Stimulated activated CD8-positive, alpha-beta memory T cell treated with anti-CD3 and anti-CD28 coated beads, Interleukin-15, amount 100 ng/mL, for 48 hours (primary cell): Measurements from ENCODE around the gene DTNBP1.

Experiments
- DNase-seq, 2 donors: peaks; one replicate each; pipeline ENCODE4 v3.0.0-alpha.2; 2020; ENCODE audit warnings: low read depth in 2 of 2

Gene DTNBP1

DNA sequence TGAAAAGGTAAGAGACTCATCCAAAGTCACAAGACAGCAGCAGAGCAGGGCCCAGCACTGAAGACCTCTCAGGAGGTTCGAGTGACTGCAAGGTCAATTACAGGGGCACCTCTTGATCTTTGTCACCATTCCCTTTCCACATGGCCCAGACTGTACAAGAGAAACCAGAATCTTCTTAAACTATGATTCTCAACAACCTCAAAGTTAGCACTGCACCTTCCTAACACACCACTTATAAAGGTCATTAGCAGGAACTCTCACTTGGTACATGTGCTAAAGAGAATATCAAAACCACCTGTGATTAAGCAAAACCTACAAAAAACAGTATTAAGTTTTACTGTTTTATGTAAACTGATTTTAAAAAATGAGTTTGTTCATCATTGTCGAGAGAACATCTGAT lies 70.2 kb downstream of the DTNBP1 start:
- DNase-seq, result no peak

DNA sequence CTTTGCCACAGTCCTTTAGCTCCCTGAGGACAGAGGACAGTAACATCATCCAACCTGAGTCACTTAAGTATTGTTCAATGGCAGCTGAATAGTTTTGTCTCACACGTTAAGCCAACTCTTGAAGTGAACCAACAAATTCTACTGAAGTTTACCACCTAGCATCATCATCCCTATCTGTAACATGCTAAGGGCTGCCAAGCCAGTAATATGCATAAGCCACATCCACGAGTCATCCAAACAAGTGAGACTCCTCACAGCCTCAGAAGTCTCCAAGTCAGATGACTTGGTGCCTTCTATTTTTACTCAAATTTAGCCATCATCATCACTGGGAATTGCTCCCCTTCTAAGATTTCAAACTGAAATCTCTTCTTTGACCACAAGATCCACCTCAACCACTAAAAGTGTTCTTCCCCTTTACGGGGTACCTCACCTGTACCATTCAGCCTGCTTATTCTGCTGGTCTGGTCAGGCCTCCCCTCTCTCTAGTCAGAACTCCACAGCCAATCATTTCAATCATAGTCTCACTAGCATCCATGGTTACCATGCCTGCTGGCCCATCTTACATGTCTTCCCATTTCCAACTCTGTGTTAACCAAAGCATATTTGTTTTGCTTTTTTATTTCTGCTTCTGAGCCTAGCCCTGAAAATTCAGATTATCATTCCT lies 73.7 kb downstream of the DTNBP1 start:
- DNase-seq, result peak in 1 of 2 donors; percentile 37

DNA sequence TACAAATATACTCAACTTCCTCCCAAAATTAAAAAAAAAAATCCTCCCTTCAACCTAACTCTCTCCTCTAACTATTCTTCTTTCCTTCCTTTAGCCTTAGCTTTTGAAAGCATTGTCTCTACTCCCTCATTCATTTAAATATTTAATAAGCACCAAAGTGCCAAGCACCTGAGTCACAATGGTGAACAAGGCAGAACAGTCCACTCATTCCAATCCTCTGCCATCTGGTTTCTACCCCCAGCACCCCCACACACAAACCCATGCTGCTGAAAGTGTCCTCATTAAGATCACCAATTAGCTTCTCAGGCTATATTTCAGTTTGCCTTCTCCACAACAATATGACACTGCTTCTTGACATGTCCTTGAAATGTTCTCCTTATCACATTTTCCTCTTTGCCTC lies 76.3 kb downstream of the DTNBP1 start:
- no peak for DNase-seq

DNA sequence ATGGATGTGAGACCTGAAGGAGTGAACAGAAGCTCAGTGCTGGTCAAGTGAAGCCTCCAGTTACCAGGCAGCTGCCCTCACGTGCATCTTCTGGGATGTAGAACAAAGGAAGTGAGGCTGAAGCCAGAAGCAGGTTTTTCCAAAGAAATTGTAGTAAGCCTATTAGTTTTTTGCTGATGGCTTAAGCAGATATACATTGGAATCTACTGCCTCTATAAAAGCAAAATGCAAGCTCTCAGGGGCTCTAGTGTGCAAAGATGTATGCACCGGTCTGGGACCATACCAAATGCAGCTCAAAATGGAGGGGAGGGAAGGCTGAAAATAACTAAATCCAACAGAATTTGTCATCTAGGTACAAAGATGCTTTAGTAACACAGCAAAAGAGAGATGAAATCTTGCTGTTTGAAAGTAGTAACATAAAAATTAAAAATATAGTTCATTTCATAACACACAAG lies 77.0 kb downstream of the DTNBP1 start:
- no peak for DNase-seq

DNA sequence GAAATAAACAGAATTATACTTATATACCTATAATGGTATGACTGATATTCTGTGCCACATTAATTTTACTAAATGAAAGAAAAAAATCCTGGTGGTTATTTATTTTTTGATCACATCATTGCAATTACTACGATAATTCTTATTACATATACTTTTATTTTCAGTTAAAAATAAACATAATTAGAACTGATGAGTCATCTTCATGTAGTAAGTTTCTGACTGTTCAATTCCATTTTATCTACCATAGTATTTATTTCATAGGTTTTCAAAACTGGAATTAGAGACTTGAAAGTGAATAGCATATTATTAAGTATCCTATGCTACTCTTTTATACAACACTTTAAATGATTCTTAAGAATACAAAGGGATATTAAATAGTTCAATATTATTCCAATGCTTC lies 80.3 kb downstream of the DTNBP1 start:
- no peak for DNase-seq

DNA sequence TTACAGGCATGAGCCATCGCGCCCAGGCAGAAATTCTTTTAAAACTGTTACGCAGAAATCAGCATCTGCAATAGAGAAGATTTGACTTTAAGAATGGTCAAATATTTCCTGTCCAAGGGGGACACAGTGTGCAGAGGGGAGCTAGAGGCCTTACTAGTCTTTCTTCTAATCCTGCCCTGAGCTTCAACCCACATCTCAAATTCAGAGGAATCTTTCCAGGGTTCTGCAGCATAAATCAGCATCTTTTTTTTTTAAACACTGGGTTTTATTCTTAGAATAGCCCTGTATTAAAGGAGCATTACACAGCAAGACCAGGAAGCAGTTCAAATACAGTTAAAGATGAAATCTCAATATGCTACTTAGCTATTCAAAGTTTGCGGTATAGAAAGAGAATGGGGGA lies 81.1 kb downstream of the DTNBP1 start:
- no peak for DNase-seq

DNA sequence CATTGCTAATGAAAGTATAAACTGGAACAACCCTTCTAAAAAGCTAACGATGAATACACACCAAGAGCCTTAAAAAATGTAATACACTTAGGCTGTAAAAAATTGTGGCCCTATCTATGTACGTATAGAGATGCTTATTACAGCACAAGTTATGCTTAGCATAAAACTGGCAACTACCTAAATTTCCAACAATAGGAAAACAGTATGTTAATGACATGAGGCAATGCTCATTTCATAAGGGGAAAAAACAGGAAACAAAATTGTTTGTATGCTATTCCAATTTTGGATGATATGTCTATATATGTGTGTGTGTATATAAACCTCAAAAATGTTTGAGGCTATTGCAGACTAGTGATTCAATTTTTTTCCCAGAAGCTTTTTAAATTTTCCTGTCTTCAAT lies 82.5 kb downstream of the DTNBP1 start:
- DNase-seq, result no peak

DNA sequence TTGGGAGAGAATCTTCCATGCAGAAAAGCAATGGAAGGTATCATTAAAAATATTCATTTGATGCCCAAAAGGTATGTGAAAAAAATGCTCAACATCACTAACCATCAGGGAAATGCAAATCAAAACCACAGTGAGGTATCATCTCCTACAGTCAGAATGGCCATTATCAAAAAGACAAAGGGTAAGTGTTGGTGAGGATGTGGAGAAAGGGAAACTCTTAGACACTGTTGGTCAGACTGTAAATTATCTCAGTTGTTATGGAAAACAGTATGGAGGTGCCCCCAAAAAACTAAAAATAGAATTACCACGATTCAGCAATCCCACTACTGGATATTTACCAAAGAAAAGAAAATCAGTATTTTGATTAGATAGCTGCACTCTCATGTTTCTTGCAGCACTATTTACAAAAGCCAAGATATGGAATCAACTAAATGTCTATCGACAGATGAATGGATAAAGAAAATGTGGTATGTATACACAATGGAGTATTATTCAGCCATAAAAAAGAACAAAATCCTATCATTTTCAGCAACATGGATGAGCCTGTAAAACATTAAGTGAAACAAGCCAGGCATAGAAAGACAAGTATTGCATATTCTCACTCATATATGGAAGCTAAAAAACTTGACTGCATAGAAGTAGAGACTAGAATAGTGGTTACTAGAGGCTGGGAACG lies 84.0 kb downstream of the DTNBP1 start:
- no peak for DNase-seq

DNA sequence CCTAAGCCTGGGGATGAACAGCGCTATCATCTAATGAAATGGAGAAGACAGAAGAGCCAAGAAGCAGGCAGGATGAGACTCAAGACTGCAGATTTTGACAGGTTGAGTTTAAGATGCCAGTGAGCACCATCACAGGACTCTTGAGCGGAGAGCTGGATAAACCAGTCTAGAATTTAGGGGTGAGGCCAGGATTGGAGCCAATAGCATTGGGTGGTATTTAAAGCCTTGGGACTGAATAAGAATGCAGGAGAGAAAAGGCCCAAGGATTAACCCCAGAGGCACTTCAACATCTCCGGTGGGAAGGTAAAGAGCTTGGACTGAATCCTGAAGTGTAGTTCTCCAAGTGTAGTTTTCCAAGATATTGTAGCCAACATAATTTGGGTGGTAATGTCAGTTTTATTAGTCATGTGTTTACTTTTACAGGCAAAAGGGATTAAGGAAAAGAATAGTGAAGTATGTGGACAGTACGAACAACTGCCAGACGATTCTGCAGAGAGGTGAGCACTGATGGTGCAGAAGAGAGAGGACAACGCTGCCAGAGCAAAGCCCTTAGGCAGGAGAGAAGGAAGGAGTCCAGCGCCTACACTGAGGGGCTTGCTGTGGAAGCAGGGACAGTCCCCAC lies 85.2 kb downstream of the DTNBP1 start:
- no peak for DNase-seq

DNA sequence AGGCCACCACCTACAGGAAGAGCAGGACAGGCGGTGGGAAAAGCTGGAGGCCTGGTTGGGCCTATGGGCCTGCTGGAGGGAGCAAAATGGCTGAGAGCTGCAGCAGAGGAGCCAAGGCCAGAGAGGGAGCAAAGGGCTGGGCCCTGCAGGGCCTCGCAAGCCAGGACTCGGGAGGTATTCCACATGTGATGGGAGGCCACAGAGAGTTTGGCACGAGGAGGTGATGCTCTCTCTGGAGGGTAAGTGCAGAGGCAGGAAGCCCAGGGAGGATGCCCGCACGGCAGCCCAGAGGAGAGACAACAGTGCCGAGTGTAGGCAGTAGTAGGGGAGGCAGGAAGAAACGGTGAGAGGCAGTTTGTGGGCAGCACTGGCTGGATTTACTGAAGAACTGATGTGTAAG lies 85.7 kb downstream of the DTNBP1 start:
- no peak for DNase-seq

DNA sequence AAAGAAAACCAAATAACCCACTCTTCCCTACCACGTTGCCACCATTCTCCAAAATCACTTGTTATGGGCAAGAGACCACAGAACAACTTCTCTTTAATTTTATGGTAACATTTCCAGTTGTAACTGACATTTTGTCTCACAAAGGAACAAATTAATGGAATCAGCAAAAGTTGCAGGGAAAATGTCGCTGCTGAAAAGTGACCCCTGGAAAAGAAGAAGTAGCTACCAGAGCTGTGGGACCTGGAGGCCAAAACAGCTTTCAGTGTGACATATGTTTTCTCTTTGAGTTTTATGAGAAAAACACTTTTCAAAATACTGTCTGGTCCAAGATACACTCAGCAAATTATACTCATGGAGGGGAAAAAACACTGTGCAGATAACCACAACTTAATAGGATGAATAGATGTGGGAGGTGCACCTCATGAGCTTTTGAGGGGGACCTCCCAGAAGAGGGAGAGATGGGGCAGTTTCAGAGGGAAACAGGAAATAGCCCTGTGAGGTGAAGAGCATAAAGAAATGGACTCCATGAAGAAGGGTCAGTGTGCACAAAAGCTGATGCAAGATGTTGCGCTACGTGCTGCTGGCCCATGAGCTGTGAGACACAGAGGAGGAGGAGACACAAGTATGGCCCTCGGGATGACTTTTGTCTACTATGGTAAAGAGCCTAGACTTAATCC lies 87.3 kb downstream of the DTNBP1 start:
- no peak for DNase-seq

DNA sequence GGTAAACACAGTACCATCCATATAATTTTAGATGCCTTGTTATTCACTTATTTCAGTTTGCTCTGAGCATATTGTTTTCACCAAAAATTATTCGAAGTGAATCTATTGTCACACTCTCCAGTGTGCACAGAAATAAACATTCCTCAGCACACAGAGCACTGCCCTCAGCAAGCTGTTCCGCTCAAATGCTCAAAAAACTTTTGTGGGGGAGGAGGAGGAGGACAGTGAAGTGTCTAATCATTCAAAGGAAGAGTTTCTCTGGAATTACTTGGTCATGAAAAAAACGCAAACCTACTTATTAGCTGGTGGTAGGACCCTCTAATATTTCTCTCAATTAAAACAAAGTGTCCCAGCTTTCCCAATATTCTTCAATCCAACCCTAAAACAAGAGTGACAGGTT lies 88.3 kb downstream of the DTNBP1 start:
- DNase-seq, result no peak

DNA sequence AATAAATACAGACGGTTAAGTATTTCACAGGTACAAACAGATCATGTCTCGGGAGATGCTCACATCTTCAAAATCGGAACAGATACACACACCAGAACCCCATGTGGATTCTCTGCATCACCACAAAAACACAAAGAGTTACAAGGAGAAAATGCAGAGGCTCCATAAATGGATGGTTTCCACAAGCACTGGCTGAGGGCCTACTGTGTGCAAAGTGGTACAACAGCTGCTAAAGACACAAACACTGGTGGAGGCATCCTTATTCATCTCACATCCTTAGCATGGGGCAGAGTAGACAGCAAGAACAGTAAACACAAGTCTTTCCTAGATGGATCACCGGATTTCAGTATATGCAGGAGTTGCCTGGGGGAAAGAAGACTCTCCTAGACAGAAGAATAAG lies 88.8 kb downstream of the DTNBP1 start:
- DNase-seq, result no peak

DNA sequence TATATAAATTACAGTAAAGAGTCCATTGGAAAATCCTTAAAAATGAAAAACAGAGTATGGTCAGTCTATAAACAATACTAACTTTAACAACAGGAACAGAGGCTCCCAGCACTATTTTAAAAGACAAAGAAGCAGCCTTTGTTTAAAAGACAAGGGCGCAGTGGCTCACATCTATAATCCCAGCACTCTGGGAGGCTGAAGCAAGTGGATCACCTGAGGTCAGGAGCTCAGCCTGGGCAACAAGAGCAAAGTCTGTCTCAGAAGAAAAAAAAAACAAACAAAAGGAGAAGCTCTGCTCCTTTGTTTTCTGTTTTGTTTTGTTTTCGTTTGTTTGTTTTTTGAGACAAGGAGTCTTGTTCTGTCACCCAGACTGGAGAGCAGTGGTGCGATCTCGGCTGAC lies 89.4 kb downstream of the DTNBP1 start:
- DNase-seq, result no peak

DNA sequence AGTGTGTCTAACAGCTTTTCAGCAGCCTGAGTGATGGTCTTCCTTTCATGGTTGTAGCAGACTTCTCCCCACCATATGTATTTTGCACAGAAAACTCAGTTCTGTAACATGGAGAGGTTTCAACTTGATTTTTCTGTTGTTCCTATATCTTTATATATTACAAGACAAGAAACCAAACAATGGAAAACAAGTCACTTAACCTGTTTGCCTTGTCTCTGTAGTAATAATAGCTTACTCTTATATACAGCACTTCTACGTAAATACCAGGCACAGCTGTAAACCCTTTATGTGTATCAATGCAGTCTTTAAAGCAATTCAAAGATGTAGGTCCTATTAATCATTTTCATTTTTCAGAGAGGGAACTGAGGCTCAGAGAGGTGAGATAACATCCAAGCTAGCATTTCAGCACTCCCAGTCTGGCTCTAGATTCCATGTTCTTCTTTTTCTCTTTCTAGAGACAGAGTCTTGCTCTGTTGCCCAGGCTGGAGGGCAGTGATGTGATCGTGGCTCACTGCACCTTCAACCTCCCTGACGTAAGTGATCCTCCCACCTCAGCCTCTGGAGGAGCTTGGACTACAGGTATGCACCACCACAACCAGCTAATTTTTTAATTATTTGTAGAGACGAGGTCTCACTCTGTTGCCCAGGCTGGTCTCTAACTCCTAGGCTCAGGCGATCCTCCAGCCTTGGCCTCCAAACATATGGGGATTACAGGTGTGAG lies 90.4 kb downstream of the DTNBP1 start:
- DNase-seq, result no peak

DNA sequence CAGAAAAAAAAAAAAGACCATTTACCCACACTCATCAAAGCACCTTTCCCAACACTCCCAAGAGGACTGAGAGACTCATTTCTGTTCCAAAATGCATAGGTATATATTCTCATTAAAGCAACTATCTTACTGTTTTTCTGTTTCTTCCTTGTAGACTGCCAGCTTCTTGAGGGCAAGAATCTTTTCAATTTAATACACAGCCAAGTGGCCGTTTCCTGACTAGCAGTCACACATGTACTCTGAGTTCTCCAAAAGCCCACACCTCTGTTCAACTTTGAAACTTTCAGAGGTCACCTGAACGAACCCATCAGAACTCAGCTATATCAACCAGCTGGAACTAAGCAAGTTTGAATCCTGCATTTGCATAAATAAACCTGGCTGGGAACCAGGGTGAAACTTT lies 92.7 kb downstream of the DTNBP1 start:
- DNase-seq, result no peak

DNA sequence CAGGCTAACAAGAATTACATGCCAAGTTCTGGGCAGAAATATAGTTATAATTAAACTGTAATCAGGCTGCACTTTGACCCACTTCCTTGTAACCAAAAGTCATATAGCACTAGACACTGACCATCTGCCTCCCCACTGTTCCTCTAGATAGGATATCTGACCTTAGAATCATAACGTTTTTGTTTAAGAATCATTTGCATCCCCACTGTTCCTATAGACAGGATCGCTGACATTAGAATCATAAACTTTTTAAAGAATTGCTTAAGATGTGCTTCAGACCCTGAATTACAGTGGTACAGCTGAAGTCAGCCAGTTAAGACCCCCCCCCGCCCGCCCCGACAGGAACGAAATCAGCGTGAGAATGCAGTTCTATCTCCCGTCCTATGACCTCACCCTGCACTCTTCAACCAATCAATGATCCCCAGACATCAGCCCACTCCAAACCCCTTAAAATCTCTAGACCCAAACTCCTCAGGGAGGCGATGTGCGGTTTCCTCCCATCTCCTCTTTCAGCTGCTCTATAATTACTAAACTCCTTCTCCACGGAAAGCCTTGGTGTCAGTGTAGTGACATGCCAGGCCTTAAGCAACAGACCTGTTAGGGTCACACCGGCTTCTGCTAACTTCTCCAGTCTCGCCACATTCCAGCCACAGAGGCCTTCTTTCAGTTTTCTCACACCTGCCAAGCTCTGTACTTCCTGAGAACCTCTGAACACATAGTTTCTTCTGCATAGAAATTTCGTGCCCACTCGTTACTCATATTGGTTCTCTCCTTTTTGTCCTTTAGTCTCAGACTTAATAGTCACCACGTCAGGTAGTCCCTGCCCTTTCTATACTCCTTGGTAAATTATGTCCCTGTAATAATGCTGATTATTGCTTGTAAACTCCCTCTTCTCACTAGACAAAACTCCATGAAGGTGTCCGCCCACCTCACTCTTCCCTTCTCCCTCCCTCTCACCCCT lies 93.5 kb downstream of the DTNBP1 start:
- peak in 1 of 2 donors; percentile 1 for DNase-seq

DNA sequence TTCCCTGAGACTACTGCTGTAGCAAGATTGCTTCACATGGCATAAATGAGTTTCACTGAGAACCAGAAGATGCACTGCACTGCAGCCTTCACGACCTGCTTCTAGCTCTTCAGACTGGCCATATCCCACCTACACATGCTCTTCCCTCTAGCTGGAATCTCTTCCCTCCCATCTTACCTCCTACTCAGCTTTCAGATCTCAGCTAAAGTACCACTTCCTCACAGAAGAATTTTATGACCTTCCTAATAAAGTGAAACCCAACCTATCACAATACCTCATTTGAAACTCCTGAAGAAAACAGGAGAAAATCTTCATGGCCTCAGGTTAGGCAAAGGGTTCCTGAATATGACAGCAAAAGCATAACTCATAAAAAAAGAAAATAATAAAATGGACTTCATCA lies 99.9 kb downstream of the DTNBP1 start:
- no peak for DNase-seq

DNA sequence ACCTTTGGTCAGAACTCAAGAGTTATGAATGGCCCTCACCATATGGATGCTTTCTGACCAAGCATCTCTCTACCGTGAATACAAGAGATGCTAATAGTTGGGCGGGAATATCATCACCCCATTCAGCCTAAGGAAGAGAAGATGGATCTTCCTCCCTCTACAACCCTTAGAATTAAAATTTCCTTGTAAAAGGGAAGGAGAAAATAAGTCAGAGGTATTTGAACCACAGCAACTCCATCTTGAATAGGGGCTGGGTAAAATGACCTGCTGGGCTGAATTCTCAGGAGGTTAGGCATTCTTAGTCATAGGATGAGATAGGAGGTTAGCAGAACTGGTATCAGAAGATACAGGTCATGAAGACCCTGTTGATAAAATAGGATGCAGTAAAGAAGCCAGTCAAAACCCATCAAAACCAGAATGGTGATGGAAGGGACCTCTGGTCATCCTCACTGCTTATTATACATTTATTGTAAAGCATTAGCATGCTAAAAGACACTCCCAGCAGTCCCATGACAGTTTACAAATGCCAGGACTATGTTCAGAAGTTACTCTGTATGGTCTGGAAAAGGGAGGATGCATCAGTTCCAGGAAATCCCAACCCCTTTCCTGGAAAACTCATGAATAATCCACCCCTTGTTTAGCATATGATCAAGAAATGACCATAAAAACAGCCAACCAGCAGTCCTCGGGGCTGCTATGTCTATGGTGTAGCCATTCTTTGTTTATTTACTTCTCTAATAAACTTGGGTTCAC lies 101.2 kb downstream of the DTNBP1 start:
- no peak for DNase-seq

DNA sequence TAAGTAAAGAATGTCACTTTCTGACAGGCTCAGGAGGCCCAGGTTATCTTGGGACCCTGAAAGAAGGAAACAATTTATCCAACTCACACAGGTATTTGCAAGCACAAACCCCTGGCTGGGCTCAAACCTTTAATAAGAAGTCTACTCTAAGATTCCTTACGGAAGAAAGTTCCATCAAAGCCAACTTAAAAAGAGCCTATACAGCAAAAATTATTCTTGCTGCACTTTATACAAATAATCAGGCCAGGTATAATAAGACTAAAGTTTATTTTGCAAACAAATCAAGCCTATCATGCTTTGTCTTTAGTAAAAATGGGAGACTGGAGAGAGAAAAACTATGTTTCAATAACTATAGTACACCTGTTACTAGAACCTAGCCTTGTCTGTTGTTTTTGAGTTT lies 102.1 kb downstream of the DTNBP1 start:
- no peak for DNase-seq
